GM23338 (cell line): ENCODE measurements around the gene SMC4. TPM values are rescaled to one million over a fixed set of nuclear protein-coding genes. Genes with fewer than 3 reads are reported as not detected.
"Not testable (repeated sequence)": the region's sequence is repeated elsewhere in the genome, so short reads cannot be mapped to it uniquely, and the experiment has no call there.

Source experiments
- ATAC-seq: fragments of 200-7000 bp; cut with Tn5 transposase; 3 replicates; pipeline ENCODE4 v1.9.1; 2020
- DNase-seq: peaks from one replicate; pipeline ENCODE4 v3.0.0-alpha.2; 2015; ENCODE audit warnings: low spot score
- H2AFZ ChIP-seq: fragments of 200-600 bp; sonication (generic); 2 replicates; pipeline ENCODE4 v1.8.0; 2016; ENCODE audit warnings: antibody characterized with exemption, mild to moderate bottlenecking, moderate library complexity
- H3F3A ChIP-seq: fragments of 200-600 bp; sonication (generic); replicated peaks from 2 replicates; pipeline ENCODE4 v1.8.0; 2017; ENCODE audit warnings: antibody characterized with exemption, mixed run types, low read depth
- H3K27ac ChIP-seq: fragments of 200-600 bp; sonication (generic); 2 replicates; pipeline ENCODE4 v1.6.1; 2016; ENCODE audit warnings: low read depth
- H3K27me3 ChIP-seq: fragments of 200-600 bp; sonication (generic); 2 replicates; pipeline ENCODE4 v1.8.0; 2016; ENCODE audit warnings: mild to moderate bottlenecking, mixed run types, moderate library complexity; ENCODE audit not compliant: insufficient read depth
- H3K36me3 ChIP-seq: fragments of 200-600 bp; sonication (generic); 2 replicates; pipeline ENCODE4 v1.8.0; 2016; ENCODE audit warnings: mild to moderate bottlenecking; ENCODE audit not compliant: insufficient read depth
- H3K4me1 ChIP-seq: fragments of 200-600 bp; sonication (generic); 2 replicates; pipeline ENCODE4 v1.8.0; 2016; ENCODE audit warnings: mild to moderate bottlenecking, moderate library complexity; ENCODE audit not compliant: insufficient read depth
- H3K4me2 ChIP-seq: fragments of 200-600 bp; sonication (generic); 2 replicates; pipeline ENCODE4 v1.7.1; 2017; ENCODE audit warnings: mixed run types
- H3K4me3 ChIP-seq: fragments of 200-600 bp; sonication (generic); 2 replicates; pipeline ENCODE4 v1.6.1; 2016; ENCODE audit warnings: mixed run types
- H3K79me2 ChIP-seq: fragments of 200-600 bp; sonication (generic); replicated peaks from 2 replicates; pipeline ENCODE4 v1.8.0; 2017; ENCODE audit warnings: mild to moderate bottlenecking; ENCODE audit not compliant: insufficient read depth
- H3K9me2 ChIP-seq: fragments of 200-600 bp; sonication (generic); 2 replicates; pipeline ENCODE4 v1.8.0; 2017; ENCODE audit not compliant: insufficient read depth
- H4K20me1 ChIP-seq: fragments of 200-600 bp; sonication (generic); replicated peaks from 2 replicates; pipeline ENCODE4 v1.8.0; 2017; ENCODE audit warnings: mild to moderate bottlenecking; ENCODE audit not compliant: insufficient read depth
- H3K27ac Mint-ChIP-seq: 2 replicates; pipeline ENCODE4 v1.8.0; 2020; ENCODE audit warnings: inconsistent platforms, mild to moderate bottlenecking, moderate library complexity, mixed read lengths
- H3K27me3 Mint-ChIP-seq: 3 replicates; pipeline ENCODE4 v1.8.0; 2022; ENCODE audit warnings: low read depth, mild to moderate bottlenecking, moderate library complexity, mixed read lengths, inconsistent platforms; ENCODE audit not compliant: insufficient read depth, poor library complexity
- H3K36me3 Mint-ChIP-seq: 3 replicates; pipeline ENCODE4 v1.8.0; 2021; ENCODE audit warnings: low read depth, mild to moderate bottlenecking, inconsistent platforms, moderate library complexity, mixed read lengths
- H3K4me1 Mint-ChIP-seq: 3 replicates; pipeline ENCODE4 v1.8.0; 2020; ENCODE audit warnings: mild to moderate bottlenecking, inconsistent platforms, mixed read lengths
- H3K4me3 Mint-ChIP-seq: 3 replicates; pipeline ENCODE4 v1.8.0; 2021; ENCODE audit warnings: moderate library complexity, mild to moderate bottlenecking, inconsistent platforms, mixed read lengths
- H3K9me3 Mint-ChIP-seq: 3 replicates; pipeline ENCODE4 v1.8.0; 2020; ENCODE audit warnings: moderate library complexity, mild to moderate bottlenecking, inconsistent platforms, mixed read lengths
- CREB1 ChIP-seq: fragments of 250-450 bp; sonication (Bioruptor Pico); IDR thresholded peaks from 2 replicates; pipeline ENCODE4 v1.5.0; 2020; ENCODE audit warnings: low read depth, mild to moderate bottlenecking, moderate library complexity
- CTCF ChIP-seq, 2 experiments: fragments of 200-600 bp in 1 of 2; sonication (generic) in 1 of 2; conservative IDR thresholded peaks; 2 replicates each; pipeline versions ENCODE4 v1.5.1 to v1.6.1; 2016 to 2017; ENCODE audit warnings: antibody characterized with exemption in 2 of 2, low read depth in 2 of 2, mild to moderate bottlenecking in 2 of 2, moderate library complexity in 1 of 2
- EZH2 ChIP-seq: fragments of 200-600 bp; sonication (generic); IDR thresholded peaks from one replicate; pipeline ENCODE4 v1.8.0; 2017; ENCODE audit warnings: antibody characterized with exemption, mild to moderate bottlenecking, low read depth; ENCODE audit not compliant: unreplicated experiment
- EZH2phosphoT487 ChIP-seq: fragments of 200-600 bp; sonication (generic); IDR thresholded peaks from one replicate; pipeline ENCODE4 v1.8.1; 2018; ENCODE audit warnings: antibody characterized with exemption; ENCODE audit not compliant: unreplicated experiment
- JUNB ChIP-seq: IDR thresholded peaks from one replicate; pipeline ENCODE4 v1.6.1; 2016; ENCODE audit warnings: antibody characterized with exemption; ENCODE audit not compliant: unreplicated experiment
- NANOG ChIP-seq: IDR thresholded peaks from 2 replicates; pipeline ENCODE4 v1.6.1; 2016; ENCODE audit warnings: antibody characterized with exemption, borderline replicate concordance
- POLR2AphosphoS5 ChIP-seq: IDR thresholded peaks from 2 replicates; pipeline ENCODE4 v1.6.1; 2016; ENCODE audit warnings: antibody characterized with exemption, low read depth
- REST ChIP-seq: IDR thresholded peaks from one replicate; pipeline ENCODE4 v1.6.1; 2018; ENCODE audit warnings: antibody characterized with exemption; ENCODE audit not compliant: unreplicated experiment
- ZNF331 ChIP-seq: fragments of 250-450 bp; sonication (Bioruptor Pico); IDR thresholded peaks from 2 replicates; pipeline ENCODE4 v1.5.0; 2020; ENCODE audit warnings: low read depth, mild to moderate bottlenecking, moderate library complexity
- polyA plus RNA-seq: library from polyadenylated mRNA; unstranded; fragments of >200 nt; fragmentation: Nextera tagmentation; extraction: Ambion mirVana; gene quantifications from 2 replicates; pipeline ENCODE4 v1.2.1, GENCODE V29; 2016
- total RNA-seq: library from RNA; depleted of rRNA; stranded (reverse); fragments of >200 nt; shearing (Covaris generic); gene quantifications from 2 replicates; pipeline ENCODE4 v1.2.3, GENCODE V29; 2014

The SMC4 gene
- total and polyA plus RNA-seq, 2 experiments from 2014 or later: 167 to 412 TPM

DNA sequence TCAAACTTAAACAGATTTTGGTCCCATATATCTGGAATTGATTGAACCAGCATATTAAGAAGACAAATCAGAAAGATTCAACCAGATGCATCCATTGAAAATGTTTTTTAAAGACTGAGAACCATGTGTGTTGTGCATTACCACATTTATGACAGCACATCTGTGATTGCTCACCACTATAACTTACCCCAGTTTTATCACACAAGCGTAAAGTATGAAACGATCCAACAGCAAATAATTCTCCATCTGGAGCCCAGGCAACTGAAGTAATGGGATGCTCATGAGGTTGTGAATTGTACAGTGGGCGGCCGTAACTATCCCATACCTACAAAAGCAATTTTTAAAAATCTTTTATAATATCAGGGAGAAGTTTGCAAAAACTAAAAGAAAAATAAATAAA lies 43.6 kb upstream of the SMC4 start (continued):
- TF ChIP-seq NANOG (no peak), JUNB (no peak)

DNA sequence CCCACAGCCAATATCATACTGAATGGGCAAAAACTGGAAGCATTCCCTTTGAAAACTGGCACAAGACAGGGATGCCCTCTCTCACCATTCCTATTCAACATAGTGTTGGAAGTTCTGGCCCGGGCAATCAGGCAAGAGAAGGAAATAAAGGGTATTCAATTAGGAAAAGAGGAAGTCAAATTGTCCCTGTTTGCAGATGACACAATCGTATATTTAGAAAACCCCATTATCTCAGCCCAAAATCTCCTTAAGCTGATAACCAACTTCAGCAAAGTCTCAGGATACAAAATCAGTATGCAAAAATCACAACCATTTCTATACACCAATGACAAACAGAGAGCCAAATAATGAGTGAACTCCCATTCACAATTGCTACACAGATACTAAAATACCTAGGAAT lies 36.6 kb upstream of the SMC4 start:
- H3K27me3 ChIP-seq, H3K36me3 ChIP-seq, H3K27me3 Mint-ChIP-seq, H4K20me1 ChIP-seq, H3F3A ChIP-seq, H3K36me3 Mint-ChIP-seq, H3K4me2 ChIP-seq, H2AFZ ChIP-seq, H3K9me2 ChIP-seq, H3K79me2 ChIP-seq, H3K4me3 ChIP-seq, H3K4me3 Mint-ChIP-seq, H3K27ac Mint-ChIP-seq, ATAC-seq, H3K4me1 ChIP-seq, DNase-seq, H3K4me1 Mint-ChIP-seq, H3K9me3 Mint-ChIP-seq, H3K27ac ChIP-seq: not testable (repeated sequence)

DNA sequence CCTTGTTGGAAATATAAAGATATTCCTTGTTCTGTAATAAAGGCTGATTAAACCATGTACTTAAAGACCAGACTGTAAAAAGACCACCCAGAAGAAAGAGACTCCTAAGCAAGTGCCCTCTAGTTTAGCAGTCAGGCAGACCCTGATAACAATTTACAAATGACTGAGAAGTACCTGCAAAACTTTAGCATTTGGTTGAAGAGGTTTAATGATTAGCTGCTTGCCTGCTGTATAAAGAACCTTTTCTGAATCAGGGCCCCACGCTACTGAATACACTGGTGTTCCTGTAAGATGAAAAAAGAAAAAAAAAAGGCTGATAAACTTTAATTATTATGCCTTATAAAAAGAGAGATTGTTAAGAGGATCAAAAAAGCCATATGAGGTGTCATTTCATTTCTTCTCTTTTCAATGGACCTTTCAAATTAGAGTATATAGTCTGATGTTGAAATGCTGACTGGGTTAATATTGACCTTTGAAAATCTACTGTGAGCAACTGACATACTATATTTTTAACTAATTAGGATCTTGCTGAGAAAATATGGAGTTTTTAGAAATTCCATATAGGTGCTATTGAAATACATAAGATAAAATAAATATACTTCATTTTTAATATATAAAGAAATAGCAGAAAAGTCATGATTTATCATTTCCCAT lies 33.5 kb upstream of the SMC4 start:
- H3K4me3 ChIP-seq: no peak overlapping the region
- no peak overlapping the region for H3K4me2 ChIP-seq
- no peaks in the 10 kb centered on the region for H3K79me2 ChIP-seq
- no peaks in the 10 kb centered on the region for H3K4me1 ChIP-seq
- H3K9me2 ChIP-seq: no peaks in the 10 kb centered on the region
- Mint-ChIP-seq H3K27me3 (no peaks in the 10 kb centered on the region), H3K27ac (no peak overlapping the region), H3K4me3 (no peak overlapping the region), H3K4me1 (no peaks in the 10 kb centered on the region), H3K9me3 (no peaks in the 10 kb centered on the region; the same call in 2 of the 3 replicates), H3K36me3 (no peaks in the 10 kb centered on the region)
- no peak overlapping the region for H3K27ac ChIP-seq
- 0 out of 2 replicates have a peak, but pooled peaks cover 3% of the 10 kb centered on the region for H4K20me1 ChIP-seq
- H2AFZ ChIP-seq: no peak overlapping the region
- no peaks in the 10 kb centered on the region for H3K36me3 ChIP-seq
- ATAC-seq: no peak
- no peaks in the 10 kb centered on the region for H3F3A ChIP-seq
- no peak for DNase-seq
- H3K27me3 ChIP-seq: no peaks in the 10 kb centered on the region
- TF ChIP-seq EZH2 (no peak), NANOG (no peak), POLR2AphosphoS5 (no peak), EZH2phosphoT487 (no peak), ZNF331 (CRISPR knock-in tag) (no peak), CTCF (conservative IDR thresholded peaks at IDR 0.05; ENCODE audit: low read depth in 2 of 2) (no peak), REST (no peak), CREB1 (CRISPR knock-in tag) (no peak), JUNB (no peak)
